NCI-H524 treated with DMSO at 0.1 percent for 48 hours (cell line): ENCODE measurements around the gene TMED7.

Experiments used
- DNase-seq: peaks from one replicate; lab custom pipeline; 2025; lab: John Stamatoyannopoulos, UW

The TMED7 gene

GRCh38 chr5:115583474-115583873 lies 42.4 kb downstream of the TMED7 start:
- DNase-seq: no peak

GRCh38 chr5:115580941-115581340 lies 44.9 kb downstream of the TMED7 start:
- DNase-seq: no peak

GRCh38 chr5:115579747-115580173 lies 46.1 kb downstream of the TMED7 start:
- DNase-seq: no peak

- no peak for DNase-seq
Measured at GRCh38 chr5:115579216-115579615, 46.6 kb downstream of the TMED7 start.

GRCh38 chr5:115578657-115579056 lies 47.2 kb downstream of the TMED7 start:
- DNase-seq: no peak

GRCh38 chr5:115577741-115578140 lies 48.1 kb downstream of the TMED7 start:
- no peak for DNase-seq

GRCh38 chr5:115577329-115577728 lies 48.5 kb downstream of the TMED7 start:
- no peak for DNase-seq

- no peak for DNase-seq
Measured at GRCh38 chr5:115575167-115576070, 50.4 kb downstream of the TMED7 start.

GRCh38 chr5:115573133-115573532 lies 52.7 kb downstream of the TMED7 start:
- no peak for DNase-seq

GRCh38 chr5:115571441-115571878 lies 54.4 kb downstream of the TMED7 start:
- no peak for DNase-seq

GRCh38 chr5:115568668-115569067 lies 57.2 kb downstream of the TMED7 start:
- DNase-seq: no peak

GRCh38 chr5:115565233-115565632 lies 60.6 kb downstream of the TMED7 start:
- DNase-seq: no peak
